ENCODE results near the gene DNAJB6.
A peak's percentile ranks its signal among the peaks of the same experiment; 100 is the strongest.

The DNAJB6 gene

GRCh38 chr7:157431173-157431950 is 94.6 kb downstream of the DNAJB6 start:
- Mint-ChIP-seq H3K36me3 (ENCODE audit: low read depth) (no peaks in the 10 kb centered on the region), H3K4me3 (no peak overlapping the region), H3K9me3 (no peaks in the 10 kb centered on the region), H3K27me3 (ENCODE audit: low read depth) (peaks cover 20% of the 10 kb centered on the region), H3K4me1 (peaks cover 11% of the 10 kb centered on the region), H3K27ac (no peak overlapping the region)
- no peak for TF ChIP-seq CTCF (IDR thresholded peaks at IDR 0.05; ENCODE audit: unreplicated experiment in 3 of 3)

- no peak for TF ChIP-seq CTCF (IDR thresholded peaks at IDR 0.05; ENCODE audit: unreplicated experiment in 3 of 3)
- Mint-ChIP-seq H3K4me3 (peak overlapping the region; percentile 63 to 72 (median 70)), H3K36me3 (ENCODE audit: low read depth) (no peaks in the 10 kb centered on the region), H3K27ac (no peak overlapping the region), H3K4me1 (peaks cover 11% of the 10 kb centered on the region), H3K9me3 (no peaks in the 10 kb centered on the region), H3K27me3 (ENCODE audit: low read depth) (peaks cover 24% of the 10 kb centered on the region)
Measured at GRCh38 chr7:157431951-157432540, 95.2 kb downstream of the DNAJB6 start.

GRCh38 chr7:157432541-157432956 is 95.7 kb downstream of the DNAJB6 start:
- peak overlapping the region; percentile 63 to 72 (median 70) for H3K4me3 Mint-ChIP-seq
- no peak for TF ChIP-seq CTCF (IDR thresholded peaks at IDR 0.05; ENCODE audit: unreplicated experiment in 3 of 3)
- H3K36me3 Mint-ChIP-seq (ENCODE audit: low read depth) = no peaks in the 10 kb centered on the region
- peaks cover 11% of the 10 kb centered on the region for H3K4me1 Mint-ChIP-seq
- H3K27ac Mint-ChIP-seq = no peak overlapping the region
- no peaks in the 10 kb centered on the region for H3K9me3 Mint-ChIP-seq
- H3K27me3 Mint-ChIP-seq (ENCODE audit: low read depth) = peaks cover 24% of the 10 kb centered on the region

GRCh38 chr7:157432957-157433576 is 96.3 kb downstream of the DNAJB6 start:
- peak; percentile 61 to 81 (median 75) for TF ChIP-seq CTCF (IDR thresholded peaks at IDR 0.05; ENCODE audit: unreplicated experiment in 3 of 3)
- peak overlapping the region; percentile 63 to 72 (median 70) for H3K4me3 Mint-ChIP-seq
- H3K27ac Mint-ChIP-seq = no peak overlapping the region
- H3K4me1 Mint-ChIP-seq = peaks cover 11% of the 10 kb centered on the region
- no peaks in the 10 kb centered on the region for H3K36me3 Mint-ChIP-seq (ENCODE audit: low read depth)
- H3K9me3 Mint-ChIP-seq = no peaks in the 10 kb centered on the region
- peaks cover 24% of the 10 kb centered on the region for H3K27me3 Mint-ChIP-seq (ENCODE audit: low read depth)

- Mint-ChIP-seq H3K36me3 (ENCODE audit: low read depth) (no peaks in the 10 kb centered on the region), H3K9me3 (no peaks in the 10 kb centered on the region), H3K27ac (no peak overlapping the region), H3K4me3 (peak overlapping the region; percentile 3 to 25 (median 9)), H3K4me1 (peaks cover 11% of the 10 kb centered on the region), H3K27me3 (ENCODE audit: low read depth) (peaks cover 24% of the 10 kb centered on the region)
- no peak for TF ChIP-seq CTCF (IDR thresholded peaks at IDR 0.05; ENCODE audit: unreplicated experiment in 3 of 3)
Measured at GRCh38 chr7:157433628-157434027, 96.8 kb downstream of the DNAJB6 start.

Measured in nephron (organoid).